ENCODE results near the gene RAB8B.
"Not testable (repeated sequence)": the region's sequence is repeated elsewhere in the genome, so short reads cannot be mapped to it uniquely, and the experiment has no call there.

RAB8B gene

DNA sequence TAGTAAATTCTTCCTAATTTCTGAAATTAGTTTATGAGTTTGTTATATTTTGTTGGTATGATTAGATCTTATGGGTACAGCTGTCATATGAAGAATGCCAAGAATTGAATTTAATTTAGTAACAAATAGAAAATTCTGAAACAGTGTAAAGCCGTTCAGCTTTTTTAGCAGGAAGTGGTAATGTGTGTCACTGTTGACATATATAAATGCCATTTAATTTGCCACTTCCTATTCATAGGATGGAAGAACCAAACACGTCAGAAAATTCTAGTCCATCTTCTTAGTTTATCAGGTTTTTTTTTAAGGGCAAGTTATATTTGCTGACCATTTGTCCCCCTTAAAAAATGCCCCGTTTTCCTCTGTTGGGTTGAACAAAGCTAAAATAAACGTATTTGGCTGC is 43.0 kb downstream of the RAB8B start:
- peaks cover 8% of the 10 kb centered on the region for H3K9me3 Mint-ChIP-seq

DNA sequence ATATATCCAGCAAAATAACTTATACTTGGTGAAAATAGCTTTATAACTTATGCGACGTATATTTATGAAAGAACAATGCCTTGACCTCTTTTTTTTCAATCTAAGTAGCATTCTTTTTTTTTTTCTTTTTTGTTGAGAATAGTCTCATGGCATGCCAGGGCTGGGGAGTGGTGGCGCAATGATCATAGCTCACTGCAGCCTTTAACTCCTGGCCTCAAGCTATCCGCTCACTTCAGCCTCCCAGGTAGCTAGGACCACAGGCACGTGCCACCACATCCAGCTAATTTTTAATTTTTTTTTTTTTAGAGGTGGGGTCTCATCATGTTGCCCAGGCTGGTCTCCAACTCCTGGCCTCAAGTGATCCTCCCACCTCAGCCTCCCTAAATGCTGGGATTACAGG is 43.5 kb downstream of the RAB8B start:
- no peak overlapping the region for H3K27ac Mint-ChIP-seq
- H3K4me1 Mint-ChIP-seq: no peaks in the 10 kb centered on the region
- peaks cover 4% of the 10 kb centered on the region for H3K27me3 Mint-ChIP-seq (ENCODE audit: low read depth, poor library complexity)
- DNase-seq: no peak
- TF ChIP-seq, protein P1, sequence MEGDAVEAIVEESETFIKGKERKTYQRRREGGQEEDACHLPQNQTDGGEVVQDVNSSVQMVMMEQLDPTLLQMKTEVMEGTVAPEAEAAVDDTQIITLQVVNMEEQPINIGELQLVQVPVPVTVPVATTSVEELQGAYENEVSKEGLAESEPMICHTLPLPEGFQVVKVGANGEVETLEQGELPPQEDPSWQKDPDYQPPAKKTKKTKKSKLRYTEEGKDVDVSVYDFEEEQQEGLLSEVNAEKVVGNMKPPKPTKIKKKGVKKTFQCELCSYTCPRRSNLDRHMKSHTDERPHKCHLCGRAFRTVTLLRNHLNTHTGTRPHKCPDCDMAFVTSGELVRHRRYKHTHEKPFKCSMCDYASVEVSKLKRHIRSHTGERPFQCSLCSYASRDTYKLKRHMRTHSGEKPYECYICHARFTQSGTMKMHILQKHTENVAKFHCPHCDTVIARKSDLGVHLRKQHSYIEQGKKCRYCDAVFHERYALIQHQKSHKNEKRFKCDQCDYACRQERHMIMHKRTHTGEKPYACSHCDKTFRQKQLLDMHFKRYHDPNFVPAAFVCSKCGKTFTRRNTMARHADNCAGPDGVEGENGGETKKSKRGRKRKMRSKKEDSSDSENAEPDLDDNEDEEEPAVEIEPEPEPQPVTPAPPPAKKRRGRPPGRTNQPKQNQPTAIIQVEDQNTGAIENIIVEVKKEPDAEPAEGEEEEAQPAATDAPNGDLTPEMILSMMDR (IDR thresholded peaks at IDR 0.05): no peak
- peaks cover 14% of the 10 kb centered on the region for H3K36me3 Mint-ChIP-seq (ENCODE audit: low read depth)
- H3K4me3 Mint-ChIP-seq: no peak overlapping the region
- H3K9me3 Mint-ChIP-seq: peaks cover 13% of the 10 kb centered on the region

More for the DNA sequence above, 43.0 kb downstream of the RAB8B start:
- DNase-seq: no peak
- no peak overlapping the region for H3K27ac Mint-ChIP-seq
- no peak overlapping the region for H3K4me3 Mint-ChIP-seq
- TF ChIP-seq, protein P1 (IDR thresholded peaks at IDR 0.05): no peak
- no peaks in the 10 kb centered on the region for H3K4me1 Mint-ChIP-seq
- peaks cover 8% of the 10 kb centered on the region for H3K36me3 Mint-ChIP-seq (ENCODE audit: low read depth)
- H3K27me3 Mint-ChIP-seq (ENCODE audit: low read depth, poor library complexity): peaks cover 4% of the 10 kb centered on the region

DNA sequence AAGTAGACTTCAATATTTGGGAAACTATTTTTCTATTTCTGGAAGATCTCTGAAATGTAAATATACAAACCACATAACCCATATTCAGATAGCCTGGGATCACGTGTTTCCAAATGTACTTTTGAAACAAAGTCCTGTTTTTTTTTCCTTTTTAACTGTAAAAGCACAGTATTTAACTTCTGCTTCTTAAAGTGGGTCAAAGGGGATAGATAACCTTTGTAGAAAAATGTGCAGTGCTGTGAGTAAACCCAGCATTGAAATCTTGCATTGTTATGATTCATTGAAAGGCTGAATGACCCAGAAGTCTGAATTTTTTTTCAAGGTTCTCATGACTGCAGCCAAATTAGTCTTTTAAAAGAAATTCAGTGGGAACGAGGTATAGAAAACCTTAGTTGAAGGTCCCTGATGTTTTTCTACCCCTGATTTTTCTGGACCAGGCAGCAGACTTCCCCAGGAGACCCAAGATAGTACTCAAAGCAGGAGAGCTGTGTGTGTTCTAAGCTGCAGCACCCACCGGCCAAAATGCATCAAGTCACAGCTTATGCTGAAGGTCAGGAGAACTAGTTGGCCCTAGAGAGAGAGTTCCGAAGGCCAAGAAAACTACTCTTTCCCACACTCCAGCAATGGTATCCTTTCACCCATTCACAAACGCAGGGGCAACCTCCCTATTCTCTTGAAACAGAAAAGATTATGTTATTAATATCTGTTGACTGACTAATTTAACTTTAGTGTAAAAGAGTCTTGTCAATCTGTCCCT is 44.4 kb downstream of the RAB8B start:
- DNase-seq: no peak
- H3K4me1 Mint-ChIP-seq: no peaks in the 10 kb centered on the region
- peaks cover 18% of the 10 kb centered on the region for H3K36me3 Mint-ChIP-seq (ENCODE audit: low read depth)
- no peak overlapping the region for H3K27ac Mint-ChIP-seq
- TF ChIP-seq, protein P1 (IDR thresholded peaks at IDR 0.05): no peak
- H3K9me3 Mint-ChIP-seq: peaks cover 18% of the 10 kb centered on the region
- peaks cover 4% of the 10 kb centered on the region for H3K27me3 Mint-ChIP-seq (ENCODE audit: low read depth, poor library complexity)
- no peak overlapping the region for H3K4me3 Mint-ChIP-seq

DNA sequence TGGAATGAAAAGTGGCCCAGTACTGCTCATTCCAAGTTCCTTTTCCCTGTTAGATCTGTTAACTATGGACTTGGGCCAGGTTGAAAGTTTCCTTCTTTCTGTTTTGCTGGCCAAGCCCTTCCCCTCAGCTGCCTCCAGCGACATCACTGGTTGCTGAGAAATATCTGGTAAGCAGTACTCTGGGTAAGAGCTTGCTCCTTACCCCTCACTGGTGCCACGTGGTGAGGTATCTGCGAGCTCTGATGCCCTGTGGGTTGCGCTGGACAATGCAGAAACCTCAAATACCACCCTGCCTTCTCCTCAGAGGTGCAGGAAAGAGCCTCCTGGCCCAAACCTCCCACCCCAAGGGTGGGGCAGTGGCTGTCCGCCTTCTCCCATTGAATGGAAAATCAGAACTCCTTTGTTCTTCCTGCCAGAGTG is 45.1 kb downstream of the RAB8B start:
- peaks cover 4% of the 10 kb centered on the region for H3K27me3 Mint-ChIP-seq (ENCODE audit: low read depth, poor library complexity)
- H3K4me1 Mint-ChIP-seq: no peaks in the 10 kb centered on the region
- no peak overlapping the region for H3K4me3 Mint-ChIP-seq
- DNase-seq: no peak
- TF ChIP-seq, protein P1 (IDR thresholded peaks at IDR 0.05): no peak
- no peak overlapping the region for H3K27ac Mint-ChIP-seq
- H3K36me3 Mint-ChIP-seq (ENCODE audit: low read depth): peaks cover 18% of the 10 kb centered on the region
- H3K9me3 Mint-ChIP-seq: peaks cover 18% of the 10 kb centered on the region

DNA sequence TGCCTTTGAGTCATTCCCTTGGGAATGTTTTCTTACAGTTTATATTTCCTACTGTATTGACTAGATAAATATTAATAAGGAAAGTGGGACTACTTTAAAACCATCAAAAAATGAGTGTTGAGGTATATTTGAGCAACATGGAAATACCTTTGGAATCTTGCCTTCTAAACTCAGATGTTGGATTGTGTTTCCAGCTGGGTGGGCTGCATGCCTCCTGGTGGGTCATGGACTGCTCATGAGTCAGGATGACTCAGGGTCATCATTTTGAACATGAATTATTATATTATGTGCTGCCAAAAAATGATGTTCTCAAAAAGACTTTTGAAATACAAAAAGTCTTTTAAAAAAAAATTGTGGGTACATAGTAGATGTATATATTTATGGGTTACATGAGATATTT is 46.9 kb downstream of the RAB8B start:
- no peak for DNase-seq
- TF ChIP-seq, protein P1 (IDR thresholded peaks at IDR 0.05): no peak
- Mint-ChIP-seq H3K36me3 (ENCODE audit: low read depth) (peaks cover 18% of the 10 kb centered on the region), H3K4me3 (no peak overlapping the region), H3K9me3 (peaks cover 21% of the 10 kb centered on the region), H3K27ac (no peak overlapping the region), H3K27me3 (ENCODE audit: low read depth, poor library complexity) (peaks cover 4% of the 10 kb centered on the region), H3K4me1 (peaks cover 7% of the 10 kb centered on the region)

DNA sequence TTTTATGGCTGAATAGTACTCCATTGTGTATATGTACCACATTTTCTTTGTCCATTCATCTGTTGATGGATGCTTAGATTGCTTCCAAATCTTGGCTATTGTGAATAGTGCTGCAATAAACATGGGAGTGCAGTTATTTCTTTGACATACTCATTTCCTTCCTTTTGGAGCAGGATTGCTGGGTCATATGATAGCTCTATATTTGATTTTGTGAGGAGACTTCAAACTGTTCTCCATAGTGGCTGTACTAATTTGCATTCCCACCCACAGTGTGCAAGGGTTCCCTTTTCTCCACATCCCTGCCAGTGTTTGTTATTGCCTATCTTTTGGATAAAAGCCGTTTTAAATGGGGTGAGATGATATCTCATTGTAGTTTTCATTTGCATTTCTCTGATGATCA is 47.7 kb downstream of the RAB8B start:
- not testable (repeated sequence) for H3K27ac Mint-ChIP-seq; H3K4me1 Mint-ChIP-seq; DNase-seq; H3K27me3 Mint-ChIP-seq (ENCODE audit: low read depth, poor library complexity); H3K4me3 Mint-ChIP-seq
- Mint-ChIP-seq H3K9me3 (peaks cover 29% of the 10 kb centered on the region), H3K36me3 (ENCODE audit: low read depth) (peaks cover 26% of the 10 kb centered on the region)
